ENCODE measurements around the gene BDH1.
"Not testable (repeated sequence)": the region's sequence is repeated elsewhere in the genome, so short reads cannot be mapped to it uniquely, and the experiment has no call there.

BDH1 gene

DNA sequence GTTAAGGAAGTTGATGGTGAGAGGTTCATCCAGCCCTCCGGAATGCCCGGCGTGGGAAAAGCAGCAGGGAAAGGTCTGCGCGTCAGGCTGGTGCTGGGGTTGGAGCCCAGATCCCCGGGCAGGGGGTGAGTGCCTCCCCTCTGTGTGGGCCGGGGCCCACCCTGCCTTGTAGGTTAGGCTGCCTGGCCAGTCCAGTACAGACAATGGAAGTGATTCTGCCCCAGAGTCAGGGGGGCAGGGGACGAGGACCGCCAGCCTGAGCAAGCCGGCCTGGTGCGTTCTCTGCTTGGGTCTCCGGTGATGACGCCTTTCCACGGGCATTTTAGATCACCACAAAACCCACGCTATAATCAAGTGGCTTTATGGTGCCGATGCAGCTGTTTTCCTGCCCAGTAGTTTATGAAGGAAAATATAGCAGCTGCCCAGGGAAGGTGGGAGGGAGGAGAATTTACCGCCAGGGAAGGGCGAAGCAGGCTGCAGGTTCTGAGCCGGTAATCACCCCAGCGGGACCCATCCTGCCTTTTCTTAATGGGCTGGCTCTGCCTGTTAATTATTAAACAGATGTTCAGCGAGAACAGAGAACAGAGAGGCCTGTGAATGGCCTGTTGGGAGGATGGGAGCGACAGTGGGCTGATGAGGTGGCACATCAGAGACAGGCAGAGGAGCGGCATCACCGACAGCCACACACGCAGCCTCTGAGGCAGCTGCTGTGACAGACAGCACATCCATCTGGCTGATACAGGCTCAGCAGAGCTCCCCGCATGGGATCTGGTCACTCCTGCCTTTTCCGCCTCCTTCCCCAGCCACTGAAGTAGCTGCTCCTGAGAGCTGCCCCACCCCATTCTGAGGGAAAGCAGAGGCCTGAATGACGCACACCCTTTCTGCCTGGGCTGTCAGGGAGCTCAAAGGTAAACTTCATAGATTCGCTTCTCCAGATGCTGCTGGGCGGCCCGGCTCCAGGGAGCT, 35.2 kb downstream of the BDH1 start:
- no peak for DNase-seq

- DNase-seq = no peak
Observed at GRCh38 chr3:197519801-197520211, 36.0 kb downstream of the BDH1 start.

- DNase-seq = no peak
Observed at GRCh38 chr3:197518881-197519421, 36.8 kb downstream of the BDH1 start.

- not testable (repeated sequence) for DNase-seq
Observed at GRCh38 chr3:197517922-197518683, 37.7 kb downstream of the BDH1 start.

- DNase-seq = not testable (repeated sequence)
Observed at GRCh38 chr3:197516890-197517606, 38.7 kb downstream of the BDH1 start.

DNA sequence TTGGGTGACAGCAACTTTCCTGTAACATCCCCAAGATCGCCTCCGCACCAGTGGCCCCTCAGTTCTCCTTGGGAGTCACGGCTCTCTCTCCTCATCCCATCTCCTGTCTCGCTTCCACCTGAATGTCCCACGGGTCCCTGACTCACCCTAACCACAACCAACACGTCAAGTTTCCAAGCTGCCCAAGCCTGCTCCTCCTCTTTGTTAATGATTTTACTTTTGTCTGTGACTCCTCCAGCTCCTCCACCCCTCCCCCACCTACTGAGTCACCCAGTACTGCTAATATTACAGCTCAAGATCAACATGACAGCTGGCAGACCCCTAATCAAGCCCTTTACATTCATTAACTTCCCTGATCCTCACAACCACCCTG, 39.3 kb downstream of the BDH1 start:
- no peak for DNase-seq

DNA sequence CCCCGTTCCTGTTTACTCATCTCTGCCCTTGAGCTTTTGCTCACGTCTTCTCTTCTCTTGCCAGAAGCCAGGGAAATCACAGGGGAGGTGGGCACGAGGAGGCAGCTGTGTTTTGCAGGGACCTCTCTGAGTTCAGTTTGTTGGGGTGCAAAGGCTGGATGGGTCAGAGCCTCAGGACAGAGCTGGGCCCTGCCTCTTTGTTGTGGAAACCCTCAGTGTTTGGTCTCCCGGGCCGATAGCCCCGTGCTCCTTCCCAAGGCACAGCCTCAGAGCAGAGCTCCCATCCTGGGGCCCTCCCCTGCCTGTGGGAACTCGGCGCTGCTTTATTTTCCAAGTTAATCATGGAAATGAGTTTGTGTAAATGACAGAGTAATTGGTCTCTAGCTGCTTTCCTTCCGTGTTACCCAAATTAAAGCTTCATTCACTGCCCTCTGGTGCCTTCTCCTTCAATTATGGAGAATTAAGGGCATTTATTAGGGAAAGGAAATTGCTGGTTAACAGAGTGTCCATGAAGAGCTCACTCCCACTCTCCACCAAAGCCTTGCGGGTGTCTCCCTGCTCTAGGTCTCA, 40.9 kb downstream of the BDH1 start:
- no peak for DNase-seq

GRCh38 chr3:197513953-197514785, 41.6 kb downstream of the BDH1 start:
- no peak for DNase-seq

DNA sequence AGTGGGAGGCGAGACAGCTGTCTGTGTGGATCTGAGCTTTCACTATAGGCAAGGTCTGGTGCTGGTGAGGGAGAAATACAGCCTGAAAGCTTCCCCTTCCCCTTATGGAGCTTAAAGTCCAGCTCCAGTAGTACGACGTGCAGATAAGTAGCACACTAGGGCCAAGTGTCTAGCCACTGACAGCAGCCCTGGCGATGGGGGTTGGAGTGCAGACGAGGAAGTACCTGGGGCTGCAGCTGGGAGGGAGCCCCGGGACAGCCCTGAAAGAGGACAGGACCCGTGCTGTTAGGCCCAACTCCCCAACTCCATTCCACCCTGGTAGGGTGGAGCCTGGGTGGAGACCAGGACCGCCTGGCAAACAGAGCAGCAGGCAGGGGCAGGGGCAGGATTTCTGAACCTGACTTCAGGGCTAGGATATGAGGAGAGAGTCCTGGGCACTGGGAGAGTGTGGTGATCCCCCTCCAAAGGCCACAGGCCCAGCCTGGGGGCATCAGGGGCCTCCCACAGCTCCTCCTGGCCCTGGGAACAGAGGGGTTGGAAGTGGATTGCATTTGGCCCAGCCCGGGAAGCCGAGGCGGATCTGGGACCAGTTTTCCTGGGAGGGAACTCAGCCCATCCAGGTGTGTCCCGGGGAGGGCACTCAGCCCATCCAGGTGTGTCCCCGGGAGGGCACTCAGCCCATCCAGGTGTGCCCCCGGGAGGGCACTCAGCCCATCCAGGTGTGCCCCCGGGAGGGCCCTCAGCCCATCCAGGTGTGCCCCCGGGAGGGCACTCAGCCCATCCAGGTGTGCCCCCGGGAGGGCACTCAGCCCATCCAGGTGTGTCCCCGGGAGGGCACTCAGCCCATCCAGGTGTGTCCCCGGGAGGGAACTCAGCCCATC, 42.8 kb downstream of the BDH1 start:
- DNase-seq = no peak

- DNase-seq = no peak
Observed at GRCh38 chr3:197511853-197512635, 43.7 kb downstream of the BDH1 start.

GRCh38 chr3:197511130-197511529, 44.6 kb downstream of the BDH1 start:
- DNase-seq = no peak

GRCh38 chr3:197510642-197511018, 45.1 kb downstream of the BDH1 start:
- no peak for DNase-seq

DNA sequence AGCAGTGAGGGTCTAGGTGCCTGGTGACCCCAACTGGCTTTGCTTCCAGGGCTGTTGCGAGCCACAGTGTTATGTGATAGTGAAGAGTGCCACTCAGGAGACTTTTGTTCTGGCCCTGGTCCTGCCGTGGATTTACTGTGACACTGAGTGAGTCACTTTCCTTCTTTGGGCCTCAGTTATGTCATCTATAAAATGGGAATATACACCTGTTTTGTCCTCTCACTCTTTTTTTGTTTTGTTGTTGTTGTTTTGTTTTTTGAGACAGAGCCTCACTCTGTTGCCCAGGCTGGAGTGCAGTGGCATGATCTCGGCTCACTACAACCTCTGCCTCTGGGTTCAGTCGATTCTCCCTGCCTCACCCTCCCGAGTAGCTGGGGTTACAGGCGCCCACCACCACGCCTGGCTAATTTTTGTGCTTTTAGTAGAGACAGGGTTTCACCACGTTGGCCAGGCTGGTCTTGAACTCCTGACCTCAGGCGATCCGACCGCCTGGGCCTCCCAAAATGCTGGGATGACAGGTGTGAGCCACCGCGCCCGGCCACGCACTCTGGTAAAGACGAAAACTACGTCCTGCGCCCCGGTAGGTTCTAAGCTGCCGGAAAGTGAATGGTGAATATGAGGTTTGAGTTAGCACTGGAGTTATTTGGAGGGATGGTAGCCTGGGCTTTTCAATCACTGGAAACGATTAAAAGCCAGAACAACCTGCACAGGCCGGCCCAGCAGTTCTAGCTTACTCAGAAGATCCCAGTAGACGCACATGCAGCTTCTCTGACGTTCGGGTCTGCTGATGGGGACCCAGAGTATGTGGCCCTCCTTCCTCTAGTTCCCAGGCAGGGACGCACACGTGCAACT, 46.6 kb downstream of the BDH1 start:
- DNase-seq = no peak

GRCh38 chr3:197508461-197508860, 47.3 kb downstream of the BDH1 start:
- DNase-seq = no peak

GRCh38 chr3:197508051-197508451, 47.7 kb downstream of the BDH1 start:
- no peak for DNase-seq

DNA sequence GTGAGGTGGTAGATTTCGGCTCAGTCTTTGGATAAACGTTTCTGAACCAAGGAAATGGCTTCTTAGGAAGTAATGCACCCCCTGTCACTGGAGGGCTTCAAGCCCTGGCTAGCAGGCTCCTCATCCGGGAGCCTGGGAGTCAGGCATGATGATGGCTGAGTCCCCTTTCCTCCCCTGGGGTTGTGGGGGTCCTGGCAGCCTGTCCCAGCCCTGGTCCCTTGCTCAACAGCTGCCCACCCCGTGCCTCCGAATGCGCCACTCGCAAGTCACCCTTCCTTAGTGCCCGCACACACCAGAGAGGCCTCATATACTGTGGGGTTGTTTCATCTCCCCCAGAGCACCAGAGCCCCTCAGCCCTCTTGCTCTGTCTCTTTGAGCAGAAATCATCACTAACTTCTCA, 48.2 kb downstream of the BDH1 start:
- DNase-seq = no peak

- DNase-seq = no peak
Observed at GRCh38 chr3:197507081-197507480, 48.7 kb downstream of the BDH1 start.

GRCh38 chr3:197505796-197506548, 49.8 kb downstream of the BDH1 start:
- DNase-seq = no peak

All from NCI-H510A (cell line).